ENCODE data around the gene MKS1. TPM values are rescaled to one million over a fixed set of nuclear protein-coding genes. Genes with fewer than 3 reads are reported as not detected.

MKS1 gene
- total RNA-seq, 1 experiment from 2014 or later: 12.1 TPM

GRCh38 chr17:58183514-58183913 is 35.5 kb downstream of the MKS1 start:
- intact Hi-C loops (cut with micrococcal nuclease; ENCODE audit: unreplicated experiment): no loop called here
- TF ChIP-seq SIN3A (IDR thresholded peaks at IDR 0.05; ENCODE audit: borderline replicate concordance, insufficient read depth, low read depth, low read length) (no peak), POLR2AphosphoS5 (IDR thresholded peaks at IDR 0.05; ENCODE audit: low read depth, low read length) (no peak), CTCF (IDR thresholded peaks at IDR 0.05) (no peak)
- no TSS peak for BruUV-seq (replicated peaks)
- H3K27ac ChIP-seq (ENCODE audit: low read length): no peak overlapping the region
- in situ Hi-C loops (cut with HindIII; ENCODE audit: low pct_unique_long_range_greater_than_20kb, low sequenced_read_pairs): no loop called here
- ATAC-seq (no peak), DNase-seq (ENCODE audit: low read depth, low spot score) (no peak)
- H3K27me3 ChIP-seq (ENCODE audit: control insufficient read depth, insufficient read depth, low read length): no peaks in the 10 kb centered on the region; the same call in 1 of the 2 replicates
- no peak overlapping the region for H3K4me3 ChIP-seq (ENCODE audit: low read depth in 2 of 2, low read length in 2 of 2)
- H3K4me1 ChIP-seq (ENCODE audit: control insufficient read depth, insufficient read depth, low read length): no peaks in the 10 kb centered on the region
- no peaks in the 10 kb centered on the region for H3K36me3 ChIP-seq (ENCODE audit: control insufficient read depth, insufficient read depth, low read length)
- POLR2A ChIA-PET: no interaction called here
- no peaks in the 10 kb centered on the region for H3K9me3 ChIP-seq (ENCODE audit: control insufficient read depth, insufficient read depth, low read depth, low read length)
- CTCF ChIA-PET: no interaction called here

- intact Hi-C loops (cut with micrococcal nuclease; ENCODE audit: unreplicated experiment): no loop called here
- ChIA-PET CTCF (no interaction called here), POLR2A (no interaction called here)
- H3K4me1 ChIP-seq (ENCODE audit: control insufficient read depth, insufficient read depth, low read length): no peaks in the 10 kb centered on the region
- no peaks in the 10 kb centered on the region for H3K27me3 ChIP-seq (ENCODE audit: control insufficient read depth, insufficient read depth, low read length)
- no TSS peak for BruUV-seq (replicated peaks)
- no peak for TF ChIP-seq POLR2AphosphoS5 (IDR thresholded peaks at IDR 0.05; ENCODE audit: low read depth, low read length)
- no peak for TF ChIP-seq REST (IDR thresholded peaks at IDR 0.05; ENCODE audit: insufficient read depth in 1 of 2, low read depth in 2 of 2, low read length in 1 of 2)
- no peak for TF ChIP-seq CTCF (IDR thresholded peaks at IDR 0.05)
- no peak for TF ChIP-seq SIN3A (IDR thresholded peaks at IDR 0.05; ENCODE audit: borderline replicate concordance, insufficient read depth, low read depth, low read length)
- no peak for TF ChIP-seq TCF7L2 (IDR thresholded peaks at IDR 0.05; ENCODE audit: low read depth, low read length)
- H3K9me3 ChIP-seq (ENCODE audit: control insufficient read depth, insufficient read depth, low read depth, low read length): no peaks in the 10 kb centered on the region
- DNase-seq (ENCODE audit: low read depth, low spot score) (no peak), ATAC-seq (no peak)
- no peak overlapping the region for H3K27ac ChIP-seq (ENCODE audit: low read length)
- H3K4me3 ChIP-seq (ENCODE audit: low read depth in 2 of 2, low read length in 2 of 2): no peak overlapping the region
- in situ Hi-C loops (cut with HindIII; ENCODE audit: low pct_unique_long_range_greater_than_20kb, low sequenced_read_pairs): no loop called here
- no peaks in the 10 kb centered on the region for H3K36me3 ChIP-seq (ENCODE audit: control insufficient read depth, insufficient read depth, low read length)
Observed at GRCh38 chr17:58181796-58182195, 37.3 kb downstream of the MKS1 start.
